Motor neuron (in vitro differentiated cells): Measurements from ENCODE around the gene COMMD7. TPM values are rescaled to one million over a fixed set of nuclear protein-coding genes. Genes with fewer than 3 reads are reported as not detected.

Source experiments
- ATAC-seq, 8 experiments: fragments of 200-7000 bp; cut with Tn5 transposase; replicated peaks in 6 of 8; 2 replicates each; pipeline ENCODE4 v1.8.0; 2021; ENCODE audit warnings: mild to moderate bottlenecking in 8 of 8, moderate library complexity in 8 of 8
- H3K27ac ChIP-seq, 2 donors: fragments of 250-450 bp; sonication (Bioruptor Pico); 2 replicates each; pipeline ENCODE4 v1.9.0; 2021; ENCODE audit warnings: antibody characterized with exemption in 2 of 2, mild to moderate bottlenecking in 2 of 2, moderate library complexity in 1 of 2
- H3K4me1 ChIP-seq, 2 donors: fragments of 250-450 bp; sonication (Bioruptor Pico); replicated peaks in 1 of 2; 2 replicates each; pipeline ENCODE4 v1.6.1; 2021; ENCODE audit warnings: antibody characterized with exemption in 2 of 2, mild to moderate bottlenecking in 2 of 2, moderate library complexity in 1 of 2
- H3K4me3 ChIP-seq, 5 donors: fragments of 250-450 bp; sonication (Bioruptor Pico); 2 replicates each; pipeline ENCODE4 v1.9.0; 2021; ENCODE audit warnings: antibody characterized with exemption in 5 of 5, mild to moderate bottlenecking in 5 of 5, moderate library complexity in 4 of 5
- WGBS, 10 experiments: fragments of 450-650 bp; shearing (Covaris generic); methylation state at CpG; one replicate each; pipeline ENCODE4 v1.0.0; 2022; 5-methylcytosine and 5-hydroxymethylcytosine counted together
- in situ Hi-C, 9 experiments: fragments of 400-800 bp; cut with MboI; loops; one replicate each; pipeline ENCODE4 v1.15.0; 2021; ENCODE audit warnings: low sequenced_read_pairs in 9 of 9, low pct_unique_long_range_greater_than_20kb in 2 of 9; ENCODE audit not compliant: unreplicated experiment in 9 of 9
- total RNA-seq, 8 experiments: library from RNA; unstranded; fragments of 300-600 nt; gene quantifications; 2 replicates each; pipeline versions ENCODE4 v1.2.3 to v1.2.4, GENCODE V29; 2022

COMMD7 gene
- total RNA-seq = 10 to 100 TPM; 14.1 to 35.3 (median 17.5) TPM

DNA sequence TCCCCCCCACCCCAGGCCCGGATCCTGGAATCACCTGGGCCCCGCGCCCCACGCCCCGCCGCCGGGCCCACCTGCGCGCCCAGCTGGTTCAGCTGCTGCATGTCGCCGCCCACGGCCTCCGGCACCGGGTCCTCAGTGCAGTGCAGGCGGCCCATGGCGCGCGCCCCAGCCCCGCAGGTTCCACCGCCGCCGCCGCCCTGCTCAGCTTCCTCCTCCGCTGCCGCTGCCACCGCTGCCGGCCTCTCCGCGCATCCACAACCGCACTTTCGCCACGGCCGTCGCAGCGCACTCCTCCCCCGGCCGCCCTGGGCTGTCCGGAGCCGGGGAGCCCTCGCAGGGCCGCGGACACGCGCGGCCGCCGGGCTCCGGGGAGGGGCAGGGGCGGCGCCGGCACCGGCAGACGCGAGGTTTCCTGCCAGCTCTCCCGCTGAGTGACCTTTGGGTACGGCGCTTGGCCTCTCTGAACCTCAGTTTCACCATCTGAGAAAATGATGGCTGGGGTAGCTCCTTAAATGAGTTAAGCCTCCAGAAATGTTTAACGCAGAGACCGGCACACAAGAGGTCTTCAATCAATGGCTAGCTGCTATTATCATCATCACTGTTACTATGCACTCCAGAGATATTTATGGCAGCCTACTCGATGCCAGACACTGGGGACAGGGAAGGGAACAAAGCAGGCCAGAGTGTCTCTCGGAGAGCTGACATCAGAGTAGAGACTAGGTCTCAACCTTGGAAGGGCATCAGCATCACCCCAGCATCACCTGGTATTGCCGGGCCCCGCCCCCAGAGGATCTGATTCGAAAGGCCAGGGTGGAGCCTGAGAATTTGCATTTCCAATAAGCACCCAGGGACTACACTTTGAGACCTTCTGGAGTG is at the start of gene COMMD7:
Gene COMMD7, minus strand, starts transcription at position 231 of the 876 bp plus-strand sequence. Its CDS starts 76 bp downstream, at position 155.
- in situ Hi-C loops = no loop called here
- H3K4me3 ChIP-seq = peak within 1 kb of the TSS; percentile 47 to 80 (median 64)
- peak; percentile 76 to 88 (median 82) for ATAC-seq
- H3K27ac ChIP-seq = peak within 1 kb of the TSS; percentile 44 to 69
- H3K4me1 ChIP-seq = peaks cover 6 to 11% of the 10 kb centered on the region in 2 donors
- 0 to 25% (median 5%) methylated on average over 1 to 9 of the region's 64 CpGs; no CpG with 5 or more reads in 4 of the 10 experiments for WGBS, 10 experiments

DNA sequence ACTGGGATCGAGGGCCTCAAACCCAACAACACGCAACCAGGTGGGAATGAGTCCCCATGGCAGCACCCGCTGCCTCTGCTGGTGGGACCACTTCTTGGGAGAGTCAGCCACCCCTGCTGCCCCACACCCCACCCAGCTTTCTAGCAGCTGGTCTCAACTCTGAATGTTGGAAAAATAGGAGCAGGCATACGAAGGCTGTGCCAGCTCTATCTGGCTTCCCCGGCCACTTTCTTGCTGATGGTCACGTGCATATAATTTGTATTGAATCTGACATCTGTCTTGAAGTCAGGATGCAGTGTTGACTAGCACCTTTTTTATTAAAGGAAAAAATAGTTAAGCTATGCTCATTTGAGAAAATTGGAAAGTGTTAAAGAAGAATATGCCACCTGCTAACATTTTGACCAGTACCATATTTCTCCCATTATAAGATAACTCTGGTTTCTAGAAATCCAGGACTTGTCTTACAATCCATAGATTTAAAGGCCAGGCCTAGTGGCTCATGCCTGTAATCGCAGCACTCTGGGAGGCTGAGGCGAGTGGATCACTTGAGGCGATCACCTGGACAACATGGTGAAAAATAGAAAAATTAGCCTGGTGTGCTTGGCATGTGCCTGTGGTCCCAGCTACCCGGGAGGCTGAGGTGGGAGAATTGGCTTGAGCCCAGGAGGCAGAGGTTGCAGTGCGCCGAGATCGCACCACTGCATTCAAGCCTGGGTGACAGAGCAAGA is 49.6 kb upstream of the COMMD7 start:
- Histone ChIP-seq H3K4me1 (peaks cover 11 to 16% of the 10 kb centered on the region in 2 donors), H3K4me3 (no peak overlapping the region), H3K27ac (no peak overlapping the region)
- WGBS, 10 experiments = 71 to 100% (median 88%) methylated on average over 2 to 8 of the region's 13 CpGs; no CpG with 5 or more reads in 3 of the 10 experiments
- in situ Hi-C loops = no loop called here
- peak in 5 of 8 experiments; percentile 8 to 30 (median 18) for ATAC-seq

DNA sequence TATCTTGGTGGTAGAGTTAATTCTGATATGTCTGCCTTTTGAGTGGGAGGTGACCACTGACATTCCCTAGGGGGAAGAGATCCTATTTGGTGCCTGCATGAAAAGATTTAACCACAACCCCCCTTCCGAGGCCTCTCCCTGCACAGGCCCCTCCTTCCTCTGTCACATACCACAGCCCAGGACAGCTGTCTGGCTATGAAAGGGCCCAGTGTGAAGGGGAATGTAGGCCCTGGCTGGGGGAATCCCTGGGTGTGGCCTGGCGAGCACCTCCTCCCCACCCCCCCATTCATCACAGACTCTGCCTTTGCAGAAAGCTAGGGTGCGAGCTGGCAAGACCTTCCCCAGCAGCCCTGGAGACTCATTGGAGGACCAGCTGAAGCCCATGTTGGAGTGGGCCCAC is 49.0 kb upstream of the COMMD7 start:
- WGBS, 10 experiments = 60% methylated on average over 1 of the region's 3 CpGs; no CpG with 5 or more reads in 9 of the 10 experiments
- peak; percentile 61 to 91 (median 84) for ATAC-seq
- in situ Hi-C loops = no loop called here
- Histone ChIP-seq H3K27ac (peak overlapping the region in 1 of 2 donors; percentile 11), H3K4me3 (no peak overlapping the region), H3K4me1 (peaks cover 11 to 16% of the 10 kb centered on the region in 2 donors)

DNA sequence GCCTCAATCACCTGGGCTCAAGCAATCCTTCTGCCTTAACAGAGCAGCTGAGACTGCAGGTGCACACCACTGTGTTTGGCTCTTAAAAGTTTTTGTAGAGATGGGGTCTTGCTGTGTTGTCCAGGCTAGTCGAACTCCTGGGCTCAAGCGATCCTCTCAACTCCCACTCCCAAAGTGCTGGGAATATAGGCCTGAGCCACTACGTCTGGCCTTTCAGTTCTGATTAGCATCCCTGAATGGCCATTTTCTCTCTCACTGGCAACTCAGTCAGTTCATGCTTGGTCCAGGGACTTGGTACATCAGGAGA is 47.4 kb upstream of the COMMD7 start:
- Histone ChIP-seq H3K27ac (no peak overlapping the region), H3K4me1 (peaks cover 11 to 16% of the 10 kb centered on the region in 2 donors), H3K4me3 (no peak overlapping the region)
- 67 to 100% (median 90%) methylated on average over 1 to 3 of the region's 3 CpGs; no CpG with 5 or more reads in 3 of the 10 experiments for WGBS, 10 experiments
- no peak for ATAC-seq
- in situ Hi-C loops = no loop called here

DNA sequence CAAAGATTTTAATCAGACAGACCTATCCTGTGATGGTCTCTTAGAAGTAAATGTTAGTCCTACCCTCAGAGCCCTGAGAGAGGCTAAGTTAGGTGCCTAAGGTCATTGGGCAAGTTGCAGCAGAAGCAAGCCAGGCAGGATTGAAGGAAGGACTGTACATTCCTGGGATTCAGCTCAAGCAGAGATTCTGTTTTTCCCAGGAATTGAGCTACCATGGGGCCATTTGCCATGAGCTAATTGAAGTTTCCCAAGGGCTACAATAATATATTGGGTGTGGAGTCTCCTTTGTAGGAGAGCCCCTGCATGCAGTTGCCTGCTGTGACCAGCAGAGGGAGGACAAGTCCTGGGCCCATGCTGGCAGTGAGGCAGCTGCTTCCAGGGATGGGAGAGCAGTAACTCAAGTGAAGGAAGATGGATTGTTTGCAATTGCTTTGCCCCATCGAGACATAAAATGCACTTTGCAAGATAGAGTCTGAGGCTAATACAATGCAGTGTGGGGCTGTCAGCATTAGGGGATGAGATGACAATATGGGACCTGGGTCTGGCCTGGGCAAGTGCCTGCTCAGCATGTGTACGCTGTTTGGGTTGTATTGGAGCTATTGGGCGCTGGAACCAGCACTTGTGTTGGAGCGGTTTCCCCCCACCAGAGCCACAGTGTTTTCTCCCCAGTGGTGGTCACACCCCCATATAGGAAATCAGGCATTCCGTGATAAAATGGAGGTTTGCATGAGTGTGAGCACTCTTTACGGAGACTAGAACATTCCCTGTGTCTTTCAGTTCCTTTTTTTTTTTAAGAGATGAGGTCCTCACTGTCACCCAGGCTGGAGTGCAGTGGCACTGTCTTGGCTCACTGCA is 46.9 kb upstream of the COMMD7 start:
- Histone ChIP-seq H3K4me3 (no peak overlapping the region), H3K27ac (no peak overlapping the region), H3K4me1 (peaks cover 11 to 16% of the 10 kb centered on the region in 2 donors)
- in situ Hi-C loops = no loop called here
- ATAC-seq = peak; percentile 77 to 97 (median 88)
- 0 to 75% (median 47%) methylated on average over 1 to 5 of the region's 6 CpGs; no CpG with 5 or more reads in 6 of the 10 experiments for WGBS, 10 experiments

DNA sequence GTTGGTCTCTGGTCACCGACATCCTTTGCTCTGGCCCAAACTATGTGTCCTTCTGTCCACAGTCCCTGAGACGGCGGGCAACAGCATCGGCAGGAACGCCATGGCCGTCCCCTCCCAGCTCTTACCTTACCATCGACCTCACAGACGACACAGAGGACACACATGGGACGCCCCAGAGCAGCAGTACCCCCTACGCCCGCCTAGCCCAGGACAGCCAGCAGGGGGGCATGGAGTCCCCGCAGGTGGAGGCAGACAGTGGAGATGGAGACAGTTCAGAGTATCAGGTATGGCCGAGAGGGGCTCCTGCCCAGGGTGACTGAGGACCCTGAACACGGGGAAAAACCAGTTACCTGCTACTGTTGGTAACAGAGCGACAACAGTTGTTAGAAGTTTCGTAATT is 43.9 kb upstream of the COMMD7 start:
- ATAC-seq = no peak
- Histone ChIP-seq H3K4me1 (peaks cover 5 to 15% of the 10 kb centered on the region in 2 donors), H3K4me3 (no peak overlapping the region), H3K27ac (no peak overlapping the region)
- in situ Hi-C loops = no loop called here
- whole genome bisulfite sequencing, 10 experiments = 82 to 100% (median 91%) methylated on average over 1 to 12 of the region's 16 CpGs; no CpG with 5 or more reads in 2 of the 10 experiments

DNA sequence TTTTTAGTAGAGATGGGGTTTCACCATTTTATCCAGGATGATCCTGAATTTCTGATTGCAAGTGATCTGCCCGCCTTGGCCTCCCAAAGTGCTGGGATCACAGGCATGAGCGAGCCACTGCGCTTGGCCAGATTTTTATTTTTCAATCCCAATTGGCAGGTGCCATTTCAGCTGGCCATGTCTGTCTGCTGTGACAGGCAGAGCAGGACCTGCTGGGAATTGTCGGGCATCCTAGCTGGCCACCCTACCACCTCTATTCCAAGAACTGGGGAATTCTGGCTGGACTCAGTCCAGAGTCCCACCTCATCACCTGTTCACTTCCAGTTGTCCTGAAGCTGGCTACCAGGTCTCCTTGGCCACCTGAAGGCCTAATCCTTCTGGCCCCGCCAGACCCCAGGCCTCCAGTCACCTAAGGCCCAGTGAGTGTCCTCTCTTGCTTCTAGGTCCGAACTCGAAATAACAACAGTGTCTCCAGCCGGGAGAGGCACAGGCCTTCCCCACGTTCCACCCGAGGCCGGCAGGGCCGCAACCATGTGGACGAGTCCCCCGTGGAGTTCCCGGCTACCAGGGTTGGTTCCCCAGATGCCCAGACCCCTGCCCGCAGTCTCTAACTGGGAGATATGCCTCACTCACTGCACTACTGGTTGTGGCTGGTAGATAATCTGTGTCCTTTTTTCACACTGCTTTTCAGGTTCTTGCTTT is 42.9 kb upstream of the COMMD7 start:
- H3K27ac ChIP-seq = no peak overlapping the region
- 83 to 100% (median 98%) methylated on average over 2 to 14 of the region's 16 CpGs; no CpG with 5 or more reads in 4 of the 10 experiments for WGBS, 10 experiments
- in situ Hi-C loops = no loop called here
- H3K4me3 ChIP-seq = no peak overlapping the region
- H3K4me1 ChIP-seq = peaks cover 10 to 18% of the 10 kb centered on the region in 2 donors
- no peak for ATAC-seq

DNA sequence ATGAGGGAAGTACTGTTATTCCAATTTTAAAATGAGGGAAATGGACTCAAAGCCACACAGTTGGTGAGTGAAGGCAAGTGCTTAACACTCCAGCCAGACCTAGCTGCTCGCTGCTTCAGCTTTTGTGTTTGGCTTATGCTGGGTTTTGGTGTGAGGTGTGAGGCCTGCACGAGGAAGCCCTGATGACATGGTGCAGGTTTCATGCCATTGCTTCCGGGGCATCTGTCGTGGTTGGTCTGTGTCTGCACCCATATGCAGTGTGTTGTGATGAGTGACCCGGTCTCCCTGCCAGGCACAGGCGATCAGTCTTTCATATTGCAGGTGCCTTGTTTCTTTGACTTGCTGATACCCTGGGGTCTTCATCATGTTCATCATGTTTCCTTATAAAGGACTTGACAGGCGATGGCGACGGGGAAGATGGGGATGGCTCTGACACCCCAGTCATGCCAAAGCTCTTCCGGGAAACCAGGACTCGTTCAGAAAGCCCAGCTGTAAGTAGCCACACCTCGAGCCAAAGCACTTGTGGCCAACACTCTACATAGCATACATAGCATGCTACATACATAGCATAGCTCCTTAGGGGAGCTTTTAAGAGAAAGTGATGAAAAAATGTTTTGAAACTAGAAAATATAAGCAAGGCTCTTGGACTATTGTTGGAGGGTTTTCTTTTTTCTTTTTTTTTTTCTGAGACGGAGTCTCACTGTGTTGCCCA is 41.3 kb upstream of the COMMD7 start:
- no peak for ATAC-seq
- WGBS, 10 experiments = 52 to 100% (median 91%) methylated on average over 3 to 9 of the region's 13 CpGs; no CpG with 5 or more reads in 3 of the 10 experiments
- in situ Hi-C loops = no loop called here
- Histone ChIP-seq H3K4me3 (no peak overlapping the region), H3K27ac (no peak overlapping the region), H3K4me1 (peaks cover 22 to 30% of the 10 kb centered on the region in 2 donors)

DNA sequence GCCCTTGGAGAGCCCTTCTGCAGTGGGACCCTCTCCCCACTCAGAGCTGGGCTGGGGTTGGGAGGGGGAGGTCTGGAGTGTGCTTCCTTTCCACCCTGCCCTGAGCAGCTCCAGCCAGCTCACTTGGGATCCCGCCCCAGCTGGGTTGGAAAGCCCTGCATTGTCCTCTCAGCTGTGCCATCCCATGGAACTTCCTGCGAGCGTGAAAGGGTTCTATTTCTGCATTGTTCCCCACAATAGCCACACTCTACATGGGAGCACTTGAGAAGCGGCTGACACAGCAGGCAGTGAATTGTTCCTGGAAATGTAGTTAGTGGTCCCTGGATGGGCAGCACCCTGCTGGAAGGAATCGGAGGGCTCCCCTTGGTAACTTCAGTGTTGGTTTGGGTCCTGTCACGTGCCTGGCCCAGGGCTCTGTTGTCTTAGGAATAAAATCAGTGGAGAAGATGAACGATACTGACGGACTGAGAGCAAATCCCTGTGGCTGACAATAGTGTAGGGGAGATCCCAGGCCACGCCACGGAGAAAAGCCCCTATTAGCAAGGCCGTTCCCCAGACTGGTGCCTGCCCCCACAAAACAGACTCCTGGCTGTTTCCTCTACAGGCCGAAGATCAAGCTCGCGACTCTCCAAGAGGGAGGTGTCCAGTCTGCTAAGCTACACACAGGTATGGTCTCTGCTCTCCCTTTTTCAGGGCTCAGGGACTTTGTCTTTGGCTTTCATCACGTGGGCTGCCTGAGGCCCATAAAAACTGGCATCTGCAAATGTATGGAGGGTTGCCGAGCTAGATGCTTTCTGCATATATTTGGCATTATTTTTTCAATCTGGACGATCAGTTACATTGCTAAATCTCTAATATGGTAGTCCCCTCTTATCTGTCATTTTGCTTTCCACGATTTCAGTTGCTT is 37.7 kb upstream of the COMMD7 start:
- ATAC-seq = peak in 5 of 8 experiments; percentile 72 to 80 (median 75)
- in situ Hi-C loops = no loop called here
- Histone ChIP-seq H3K4me3 (peak overlapping the region in 4 of 5 donors; percentile 3 to 12 (median 8)), H3K27ac (peak overlapping the region; percentile 74 to 82), H3K4me1 (peaks cover 34 to 39% of the 10 kb centered on the region in 2 donors)
- 0 to 68% (median 47%) methylated on average over 1 to 9 of the region's 18 CpGs; no CpG with 5 or more reads in 1 of the 10 experiments for WGBS, 10 experiments

DNA sequence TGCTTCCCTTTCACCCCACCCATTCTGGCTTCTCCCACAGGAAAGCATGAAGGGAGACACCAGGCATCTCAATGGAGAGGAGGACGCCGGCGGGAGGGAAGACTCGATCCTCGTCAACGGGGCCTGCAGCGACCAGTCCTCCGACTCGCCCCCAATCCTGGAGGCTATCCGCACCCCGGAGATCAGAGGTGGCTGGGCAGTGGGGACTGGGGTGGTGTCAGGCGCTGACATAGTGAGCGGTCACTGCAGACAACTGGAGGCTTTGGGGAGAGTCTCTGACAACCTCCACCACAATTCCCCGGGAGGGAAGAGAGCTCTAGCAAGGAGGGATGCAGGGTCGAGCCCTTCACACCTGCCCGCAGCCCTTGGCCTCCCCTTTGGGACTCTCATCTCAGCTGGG is 37.0 kb upstream of the COMMD7 start:
- peak overlapping the region in 3 of 5 donors; percentile 9 to 17 (median 12) for H3K4me3 ChIP-seq
- peaks cover 34 to 39% of the 10 kb centered on the region in 2 donors for H3K4me1 ChIP-seq
- in situ Hi-C loops = no loop called here
- peak in 4 of 8 experiments; percentile 2 to 23 (median 20) for ATAC-seq
- peak overlapping the region; percentile 74 to 82 for H3K27ac ChIP-seq
- 40 to 100% methylated on average over 1 of the region's 16 CpGs; no CpG with 5 or more reads in 8 of the 10 experiments for WGBS, 10 experiments
